OCI-LY7 (cell line): ENCODE data around the gene MORN5. TPM values are rescaled to one million over a fixed set of nuclear protein-coding genes. Genes with fewer than 3 reads are reported as not detected.

Experiments
- BruUV-seq: library from RNA; stranded (reverse); fragments of 400-500 nt; replicated peaks from 2 replicates; lab custom pipeline; 2021; lab: Mats Ljungman, UMichigan
- CTCF ChIA-PET: fragments of 300-600 bp; sonication (Branson Sonifier 250); formaldehyde crosslinking; loops from one replicate; lab custom pipeline; 2022; ENCODE audit warnings: antibody characterized with exemption; ENCODE audit not compliant: unreplicated experiment; lab: Charles Lee
- POLR2A ChIA-PET: fragments of 300-600 bp; sonication (Branson Sonifier 250); formaldehyde crosslinking; loops from one replicate; lab custom pipeline; 2022; ENCODE audit warnings: antibody characterized with exemption; lab: Charles Lee
- DNase-seq: peaks from one replicate; pipeline ENCODE4 v3.0.0-alpha.2; 2015; ENCODE audit warnings: low spot score
- H2AFZ ChIP-seq: fragments of 200-600 bp; sonication (generic), shearing (Covaris generic); 2 replicates; pipeline ENCODE4 v1.6.1; 2014; ENCODE audit warnings: mild to moderate bottlenecking, antibody characterized with exemption, low read length, moderate library complexity
- H3K27ac ChIP-seq: fragments of 200-600 bp; sonication (generic); 2 replicates; pipeline ENCODE4 v1.5.1; 2014; ENCODE audit warnings: mixed run types, low read depth, mild to moderate bottlenecking, moderate library complexity, low read length, inconsistent platforms; ENCODE audit not compliant: poor library complexity, severe bottlenecking
- H3K36me3 ChIP-seq: fragments of 200-600 bp; sonication (generic); 2 replicates; pipeline ENCODE4 v1.6.1; 2014; ENCODE audit warnings: mild to moderate bottlenecking, antibody characterized with exemption, low read length, moderate library complexity, mixed read lengths; ENCODE audit not compliant: insufficient read depth
- H3K4me1 ChIP-seq: fragments of 200-600 bp; sonication (generic); 2 replicates; pipeline ENCODE4 v1.5.1; 2014; ENCODE audit warnings: mild to moderate bottlenecking, low read length; ENCODE audit not compliant: insufficient read depth, poor library complexity, severe bottlenecking
- H3K4me2 ChIP-seq: fragments of 200-600 bp; sonication (generic); 2 replicates; pipeline ENCODE4 v1.6.1; 2014; ENCODE audit warnings: mild to moderate bottlenecking, low read length
- H3K4me3 ChIP-seq: fragments of 200-600 bp; sonication (generic); 2 replicates; pipeline ENCODE4 v1.5.1; 2014; ENCODE audit warnings: mild to moderate bottlenecking, low read depth, low read length; ENCODE audit not compliant: poor library complexity, severe bottlenecking
- H3K79me2 ChIP-seq: fragments of 200-600 bp; sonication (generic); 2 replicates; pipeline ENCODE4 v1.6.1; 2016; ENCODE audit warnings: low read depth, mild to moderate bottlenecking, low read length, moderate library complexity, mixed read lengths; ENCODE audit not compliant: insufficient read depth
- H3K9me2 ChIP-seq: fragments of 200-600 bp; sonication (generic); 2 replicates; pipeline ENCODE4 v1.6.1; 2016; ENCODE audit warnings: mild to moderate bottlenecking, low read length, mixed read lengths; ENCODE audit not compliant: insufficient read depth
- H3K9me3 ChIP-seq: fragments of 200-600 bp; sonication (generic); 2 replicates; pipeline ENCODE4 v1.6.1; 2014; ENCODE audit warnings: mild to moderate bottlenecking, mixed run types, low read length, mixed read lengths
- H4K20me1 ChIP-seq: fragments of 200-600 bp; sonication (generic); 2 replicates; pipeline ENCODE4 v1.6.1; 2014; ENCODE audit warnings: mild to moderate bottlenecking, antibody characterized with exemption, low read length, moderate library complexity, mixed read lengths; ENCODE audit not compliant: insufficient read depth
- CTCF ChIP-seq: fragments of 200-600 bp; sonication (generic); conservative IDR thresholded peaks from 2 replicates; pipeline ENCODE4 v1.5.1; 2014; ENCODE audit warnings: mild to moderate bottlenecking, antibody characterized with exemption, low read length, moderate library complexity, mixed read lengths
- EZH2phosphoT487 ChIP-seq: fragments of 200-600 bp; sonication (generic); IDR thresholded peaks from 2 replicates; pipeline ENCODE4 v1.6.1; 2018; ENCODE audit warnings: low read depth, borderline replicate concordance, mild to moderate bottlenecking, mixed run types, antibody characterized with exemption, low read length, moderate library complexity, mixed read lengths
- intact Hi-C: fragments of 100-400 bp; cut with micrococcal nuclease; formaldehyde crosslinking; loops from one replicate; pipeline ENCODE4 v1.10.0; 2022; ENCODE audit not compliant: unreplicated experiment
- total RNA-seq, 2 experiments: library from RNA; depleted of rRNA in 1 of 2; stranded (reverse); fragments of >200 nt in 1 of 2; shearing (Covaris generic) in 1 of 2; gene quantifications; 2 replicates each; pipeline ENCODE4 v1.2.3, GENCODE V29; 2014 to 2022

Gene MORN5
- total RNA-seq, 2 experiments from 2014 or later: not detected

- Histone ChIP-seq H3K4me2 (no peak overlapping the region), H3K9me2 (no peaks in the 10 kb centered on the region), H2AFZ (no peak overlapping the region), H4K20me1 (no peaks in the 10 kb centered on the region), H3K9me3 (no peaks in the 10 kb centered on the region), H3K79me2 (no peaks in the 10 kb centered on the region), H3K4me3 (no peak overlapping the region), H3K36me3 (no peaks in the 10 kb centered on the region), H3K4me1 (no peaks in the 10 kb centered on the region), H3K27ac (no peak overlapping the region)
- ChIA-PET CTCF (no interaction called here), POLR2A (no interaction called here)
- TF ChIP-seq CTCF (no peak), EZH2phosphoT487 (no peak)
- DNase-seq: no peak
- intact Hi-C loops: no loop called here
- no TSS peak for BruUV-seq
These were observed 46.7 kb downstream of the MORN5 start for GRCh38 chr9:122206118-122207046.

GRCh38 chr9:122207096-122207495, 47.4 kb downstream of the MORN5 start:
- CTCF ChIA-PET: no interaction called here

More at GRCh38 chr9:122207096-122207495, 47.4 kb downstream of the MORN5 start:
- Histone ChIP-seq H3K36me3 (no peaks in the 10 kb centered on the region), H2AFZ (no peak overlapping the region), H3K4me1 (no peaks in the 10 kb centered on the region), H3K4me2 (no peak overlapping the region), H3K4me3 (no peak overlapping the region), H3K79me2 (no peaks in the 10 kb centered on the region), H4K20me1 (no peaks in the 10 kb centered on the region), H3K9me2 (no peaks in the 10 kb centered on the region), H3K9me3 (no peaks in the 10 kb centered on the region), H3K27ac (no peak overlapping the region)
- no TSS peak for BruUV-seq
- POLR2A ChIA-PET: no interaction called here
- no peak for DNase-seq
- intact Hi-C loops: no loop called here
- TF ChIP-seq CTCF (no peak), EZH2phosphoT487 (no peak)
